Chondrocyte (in vitro differentiated cells): ENCODE measurements around the gene NUDT22. TPM values are rescaled to one million over a fixed set of nuclear protein-coding genes. Genes with fewer than 3 reads are reported as not detected.

Source experiments
- DNase-seq: peaks from one replicate; pipeline ENCODE4 v3.0.0; 2021; ENCODE audit warnings: mixed read lengths, low spot score
- H3K27ac Mint-ChIP-seq: one replicate; pipeline ENCODE4 v1.8.0; 2021; ENCODE audit warnings: mild to moderate bottlenecking, moderate library complexity, mixed read lengths; ENCODE audit not compliant: unreplicated experiment
- H3K27me3 Mint-ChIP-seq: 2 replicates; pipeline ENCODE4 v1.8.0; 2021; ENCODE audit warnings: low read depth, mixed read lengths
- H3K36me3 Mint-ChIP-seq: 2 replicates; pipeline ENCODE4 v1.8.0; 2021; ENCODE audit warnings: low read depth, mixed read lengths
- H3K4me1 Mint-ChIP-seq: 2 replicates; pipeline ENCODE4 v1.8.0; 2021; ENCODE audit warnings: low read depth, mild to moderate bottlenecking, mixed read lengths
- H3K4me3 Mint-ChIP-seq: one replicate; pipeline ENCODE4 v1.8.0; 2021; ENCODE audit warnings: mild to moderate bottlenecking, moderate library complexity, mixed read lengths; ENCODE audit not compliant: unreplicated experiment
- H3K9me3 Mint-ChIP-seq: 2 replicates; pipeline ENCODE4 v1.8.0; 2021; ENCODE audit warnings: low read depth, mixed read lengths
- CTCF ChIP-seq: fragments of 200-600 bp; sonication (generic); IDR thresholded peaks from 2 replicates; pipeline ENCODE4 v1.5.0; 2021; ENCODE audit warnings: antibody characterized with exemption, mild to moderate bottlenecking, moderate library complexity
- total RNA-seq: library from RNA; stranded (reverse); gene quantifications from 3 replicates; pipeline ENCODE4 v1.2.1, GENCODE V29; 2021

The NUDT22 gene
- total RNA-seq, 1 donor from 2014 or later, result 42.1 TPM

GRCh38 chr11:64278576-64279190 is 52.6 kb downstream of the NUDT22 start:
- H3K4me3 Mint-ChIP-seq, result no peak overlapping the region
- no peaks in the 10 kb centered on the region for H3K27me3 Mint-ChIP-seq
- peak; percentile 79 for DNase-seq
- peaks cover 12% of the 10 kb centered on the region for H3K36me3 Mint-ChIP-seq
- H3K4me1 Mint-ChIP-seq, result peaks cover 18% of the 10 kb centered on the region
- no peak for TF ChIP-seq CTCF
- no peaks in the 10 kb centered on the region for H3K9me3 Mint-ChIP-seq
- no peak overlapping the region for H3K27ac Mint-ChIP-seq

Other genes with a start within 250 kb of the NUDT22 start
- 51.6 to 58.6 TPM (median 52.2 TPM) in 3 replicates for gene OTUB1, start 239.8 kb upstream of the NUDT22 start, total RNA-seq
- 0.12 to 0.31 TPM (median 0.22 TPM) in 3 replicates for gene FLRT1, start 190.3 kb upstream of the NUDT22 start, total RNA-seq
- 15.7 to 20.6 TPM (median 16.9 TPM) in 3 replicates for gene MACROD1, start 60.2 kb upstream of the NUDT22 start, total RNA-seq
- 108 to 129 TPM (median 109 TPM) in 3 replicates for gene STIP1, start 40.1 kb upstream of the NUDT22 start, total RNA-seq
- 1.0 to 1.5 TPM (median 1.5 TPM) in 3 replicates for gene FERMT3, start 19.6 kb upstream of the NUDT22 start, total RNA-seq
- 37.9 to 45.7 TPM (median 42.2 TPM) in 3 replicates for gene TRPT1, start 88 bp upstream of the NUDT22 start, total RNA-seq
- 27.0 to 31.6 TPM (median 28.9 TPM) in 3 replicates for gene DNAJC4, start 4.3 kb downstream of the NUDT22 start, total RNA-seq
- gene VEGFB, start 8.3 kb downstream of the NUDT22 start, total RNA-seq, result 165 to 209 TPM (median 168 TPM) in 3 replicates
- gene FKBP2, start 14.8 kb downstream of the NUDT22 start, total RNA-seq, result 42.1 to 54.3 TPM (median 43.0 TPM) in 3 replicates
- 280 to 358 TPM (median 322 TPM) in 3 replicates for gene PPP1R14B, start 20.7 kb downstream of the NUDT22 start, total RNA-seq
- gene PLCB3, start 25.3 kb downstream of the NUDT22 start, total RNA-seq, result 35.5 to 51.4 TPM (median 47.2 TPM) in 3 replicates
- 55.5 to 58.8 TPM (median 56.8 TPM) in 3 replicates for gene BAD, start 58.4 kb downstream of the NUDT22 start, total RNA-seq
- gene GPR137, start 59.6 kb downstream of the NUDT22 start, total RNA-seq, result 57.8 to 64.8 TPM (median 59.2 TPM) in 3 replicates
- gene KCNK4, start 65.0 kb downstream of the NUDT22 start, total RNA-seq, result 0.22 to 0.39 TPM in 2 of 3 replicates, not detected in the other
- 0.92 to 1.0 TPM in 2 of 3 replicates, not detected in the other for gene CATSPERZ, start 74.1 kb downstream of the NUDT22 start, total RNA-seq
- gene ESRRA, start 79.2 kb downstream of the NUDT22 start, total RNA-seq, result 25.6 to 30.7 TPM (median 29.6 TPM) in 3 replicates
- gene TRMT112, start 91.3 kb downstream of the NUDT22 start, total RNA-seq, result 122 to 182 TPM (median 126 TPM) in 3 replicates
- 181 to 234 TPM (median 232 TPM) in 3 replicates for gene PRDX5, start 91.8 kb downstream of the NUDT22 start, total RNA-seq
- gene CCDC88B, start 113.9 kb downstream of the NUDT22 start, total RNA-seq, result 0.82 to 1.3 TPM (median 0.99 TPM) in 3 replicates
- 32.7 to 43.6 TPM (median 34.9 TPM) in 3 replicates for gene RPS6KA4, start 132.9 kb downstream of the NUDT22 start, total RNA-seq